ENCODE results near the gene SLCO2A1. TPM values are rescaled to one million over a fixed set of nuclear protein-coding genes. Genes with fewer than 3 reads are reported as not detected.
A peak's percentile ranks its signal among the peaks of the same experiment; 100 is the strongest.

The SLCO2A1 gene
- total RNA-seq, 2 donors from 2014 or later = not detected

- ATAC-seq = no peak
These were observed 6.1 kb upstream of the SLCO2A1 start for GRCh38 chr3:134035836-134036235.

DNA sequence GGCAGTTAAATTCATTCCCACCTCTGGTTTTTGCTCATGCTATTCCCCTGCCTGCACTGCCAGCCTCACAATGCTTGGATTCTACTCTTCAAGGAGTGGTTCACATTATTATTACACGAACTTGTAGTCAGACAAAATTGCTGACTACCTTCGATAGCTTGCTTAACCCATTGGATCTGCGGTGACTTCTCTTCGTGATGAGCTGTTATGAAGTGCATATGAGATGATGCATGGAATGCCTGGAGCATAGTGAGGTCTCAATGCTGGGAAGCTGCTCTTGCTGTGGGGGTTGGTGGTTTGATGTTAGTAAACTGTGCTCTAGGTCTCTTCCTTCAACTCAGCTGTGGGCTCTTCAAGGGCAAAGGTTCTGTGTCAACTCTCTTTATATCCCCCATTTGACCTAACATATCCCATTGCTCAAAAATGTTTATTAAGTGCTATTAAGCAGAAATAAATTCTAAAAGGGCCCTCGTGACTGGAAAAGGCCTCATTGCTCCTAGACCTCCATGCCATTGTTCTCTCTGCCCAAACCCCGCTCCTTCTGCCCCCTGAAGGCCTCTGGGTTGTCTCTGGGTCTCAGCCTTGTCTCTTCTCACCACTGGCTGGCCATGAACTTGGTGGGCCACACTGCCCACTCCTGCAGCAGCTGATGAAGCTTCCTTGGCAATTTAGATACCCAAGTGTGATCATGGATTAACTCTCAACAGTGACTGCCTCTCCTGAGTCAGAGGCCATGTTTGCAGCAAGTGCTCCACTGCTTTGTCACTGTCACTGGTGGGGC, 4.5 kb upstream of the SLCO2A1 start:
- DNase-seq (ENCODE audit: low spot score) (peak; percentile 37), ATAC-seq (no peak)
- H3K4me3 Mint-ChIP-seq = no peak overlapping the region
- H3K27me3 Mint-ChIP-seq = peaks cover 10 to 11% of the 10 kb centered on the region in 2 donors
- peaks cover 0 to 2% of the 10 kb centered on the region in 2 donors for H3K4me1 Mint-ChIP-seq (ENCODE audit: low read depth in 2 of 2)
- no peaks in the 10 kb centered on the region for H3K36me3 Mint-ChIP-seq
- H3K27ac Mint-ChIP-seq = no peak overlapping the region
- no peaks in the 10 kb centered on the region for H3K9me3 Mint-ChIP-seq

More at GRCh38 chr3:134035836-134036235, 6.1 kb upstream of the SLCO2A1 start:
- Mint-ChIP-seq H3K4me1 (ENCODE audit: low read depth in 2 of 2) (no peaks in the 10 kb centered on the region), H3K9me3 (no peaks in the 10 kb centered on the region), H3K36me3 (no peaks in the 10 kb centered on the region), H3K27ac (no peak overlapping the region), H3K4me3 (no peak overlapping the region), H3K27me3 (peaks cover 5 to 9% of the 10 kb centered on the region in 2 donors)
- DNase-seq (ENCODE audit: low spot score) = no peak

DNA sequence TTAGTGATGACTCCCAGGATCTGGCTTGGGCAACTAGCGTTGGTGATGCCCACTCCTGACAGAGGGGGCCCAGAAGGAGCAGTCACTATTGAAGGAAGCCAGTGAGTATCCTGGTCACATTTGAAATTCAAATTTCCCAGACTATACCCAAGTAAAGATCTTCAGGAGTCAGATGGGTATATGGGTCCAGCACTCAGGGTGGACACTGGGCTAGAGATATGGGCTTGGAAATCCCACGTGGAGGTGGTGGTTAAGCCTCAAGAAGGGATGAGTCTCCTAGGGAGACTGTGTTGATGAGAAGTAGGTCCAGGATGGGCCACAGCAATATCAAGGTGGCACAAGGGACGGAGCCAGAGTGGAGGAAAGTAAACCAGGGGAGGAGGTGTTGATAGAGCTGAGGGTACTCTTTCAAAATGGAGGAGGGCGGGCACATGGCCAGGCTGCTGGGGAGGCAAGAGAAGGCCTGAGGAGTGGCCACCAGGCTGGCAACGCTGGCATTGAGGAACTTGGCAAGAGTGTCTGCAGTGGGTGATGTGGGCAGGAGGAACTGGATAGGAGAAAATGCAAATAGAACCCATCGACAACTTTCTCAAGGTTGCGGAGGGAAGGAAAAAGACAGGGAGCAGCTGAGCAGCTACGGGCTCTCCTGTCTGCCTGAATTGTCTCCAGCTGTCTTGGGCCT, 3.7 kb upstream of the SLCO2A1 start:
- Mint-ChIP-seq H3K27me3 (peaks cover 16 to 18% of the 10 kb centered on the region in 2 donors), H3K9me3 (no peaks in the 10 kb centered on the region), H3K27ac (no peak overlapping the region), H3K4me3 (no peak overlapping the region), H3K36me3 (no peaks in the 10 kb centered on the region), H3K4me1 (ENCODE audit: low read depth in 2 of 2) (peaks cover 0 to 3% of the 10 kb centered on the region in 2 donors)
- DNase-seq (ENCODE audit: low spot score) (peak; percentile 56), ATAC-seq (no peak)

DNA sequence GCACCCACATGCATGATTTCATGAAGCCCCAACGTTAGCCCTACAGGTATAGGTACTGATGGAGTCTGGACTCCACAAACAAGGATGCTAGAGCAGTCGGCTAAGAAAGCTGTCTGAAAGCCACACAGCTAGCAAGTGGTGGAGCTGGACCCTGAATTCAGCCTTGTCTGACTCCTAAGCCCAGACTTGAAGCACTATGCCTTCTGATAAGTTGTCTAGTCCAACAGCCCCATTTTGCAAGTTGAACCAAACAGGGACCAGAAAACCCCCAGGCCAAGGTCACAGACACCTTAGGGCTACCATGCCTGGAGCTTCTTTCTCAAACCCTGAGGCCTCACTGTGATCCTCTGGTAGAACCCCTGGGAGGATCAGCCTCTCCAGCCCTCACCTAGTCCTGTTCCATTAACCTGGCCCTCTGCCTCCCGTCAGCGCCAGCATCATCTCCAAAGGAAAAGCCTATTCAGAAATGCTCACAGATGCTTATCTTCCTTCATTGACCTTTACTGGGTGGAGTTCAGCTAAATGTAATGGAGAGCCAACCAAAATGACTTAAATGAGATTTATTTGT, 1.7 kb upstream of the SLCO2A1 start:
- no peaks in the 10 kb centered on the region for H3K36me3 Mint-ChIP-seq
- DNase-seq (ENCODE audit: low spot score) = peak; percentile 23
- peaks cover 0 to 3% of the 10 kb centered on the region in 2 donors for H3K4me1 Mint-ChIP-seq (ENCODE audit: low read depth in 2 of 2)
- no peaks in the 10 kb centered on the region for H3K9me3 Mint-ChIP-seq
- H3K4me3 Mint-ChIP-seq = no peak overlapping the region
- no peak overlapping the region for H3K27ac Mint-ChIP-seq
- no peak for ATAC-seq
- H3K27me3 Mint-ChIP-seq = peaks cover 24 to 31% of the 10 kb centered on the region in 2 donors

DNA sequence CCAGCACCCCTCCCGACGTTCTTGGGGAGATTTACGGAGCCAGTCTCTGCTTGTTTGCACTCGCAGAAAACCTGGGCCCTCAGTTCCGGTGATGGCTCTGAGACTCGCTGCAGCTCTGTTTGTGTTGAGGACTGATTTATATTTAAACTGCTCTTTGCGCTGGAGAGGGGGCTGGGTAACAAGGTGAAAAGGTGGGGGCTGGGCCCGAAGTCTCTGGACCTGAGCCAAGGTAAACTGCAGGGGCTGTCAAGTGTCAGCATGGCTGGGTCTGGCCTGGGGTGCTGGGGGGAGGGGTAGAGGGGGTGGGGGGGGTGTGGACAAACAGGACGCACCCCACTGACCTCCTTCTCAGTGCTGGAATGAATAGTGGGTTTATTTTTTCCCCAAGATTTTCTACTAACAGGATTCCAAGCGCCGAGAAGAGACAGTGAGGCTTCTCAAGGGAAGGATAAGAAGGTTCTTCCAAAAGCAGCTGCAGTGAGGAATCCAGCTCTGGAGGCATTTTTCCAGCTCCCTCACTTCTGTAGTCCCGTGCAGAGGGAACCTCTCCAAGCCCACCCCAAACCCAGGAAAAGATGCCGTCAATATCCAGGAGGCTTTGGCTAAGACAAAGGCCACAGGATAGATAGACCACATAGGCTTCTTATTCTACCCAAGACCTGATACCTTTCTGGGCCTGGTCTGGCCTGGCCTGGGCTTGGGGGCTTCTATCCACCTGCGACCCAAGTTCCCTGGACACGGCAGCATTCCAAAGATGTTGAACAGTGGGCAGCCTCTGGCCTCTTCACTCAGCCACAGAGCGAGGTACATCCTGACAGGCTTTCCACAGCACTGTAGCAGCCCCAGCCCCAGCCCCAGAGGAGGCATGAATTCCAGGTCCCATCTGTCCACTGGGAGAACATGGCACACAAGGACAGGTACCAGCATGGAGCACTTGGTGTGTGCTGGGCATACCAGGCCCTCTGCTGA, 938 bp upstream of the SLCO2A1 start:
- H3K4me1 Mint-ChIP-seq (ENCODE audit: low read depth in 2 of 2) = peaks cover 0 to 3% of the 10 kb centered on the region in 2 donors
- peaks cover 24 to 31% of the 10 kb centered on the region in 2 donors for H3K27me3 Mint-ChIP-seq
- H3K27ac Mint-ChIP-seq = no peak overlapping the region
- H3K9me3 Mint-ChIP-seq = no peaks in the 10 kb centered on the region
- no peak overlapping the region for H3K4me3 Mint-ChIP-seq
- ATAC-seq (peak in 1 of 2 donors; percentile 18), DNase-seq (ENCODE audit: low spot score) (peak; percentile 38)
- no peaks in the 10 kb centered on the region for H3K36me3 Mint-ChIP-seq

DNA sequence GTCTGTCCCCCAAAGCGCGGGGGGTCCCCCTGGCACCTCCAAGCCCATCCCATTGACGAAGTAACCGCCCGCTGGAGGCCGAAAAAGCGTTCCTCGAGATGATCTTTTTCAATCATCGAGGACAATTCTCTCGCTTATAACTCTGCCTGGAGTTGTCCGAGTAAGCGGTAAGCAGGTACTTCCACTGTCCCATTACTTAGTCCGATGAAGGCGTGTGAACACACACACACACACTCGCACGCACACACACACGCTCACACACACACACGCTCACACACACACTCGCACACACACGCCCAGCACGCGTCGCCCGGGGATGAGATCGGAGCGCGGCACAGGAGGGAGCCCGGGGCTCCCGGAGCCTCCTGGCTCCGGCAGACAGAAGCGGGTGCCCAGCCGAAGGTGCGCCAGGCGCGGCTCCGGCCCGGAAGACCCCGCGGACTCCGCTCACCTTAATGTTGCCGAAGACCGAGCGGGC, 430 bp downstream of the SLCO2A1 start:
- Mint-ChIP-seq H3K36me3 (no peaks in the 10 kb centered on the region), H3K9me3 (no peaks in the 10 kb centered on the region), H3K27ac (no peak overlapping the region), H3K4me1 (ENCODE audit: low read depth in 2 of 2) (peaks cover 0 to 3% of the 10 kb centered on the region in 2 donors), H3K4me3 (no peak overlapping the region), H3K27me3 (peaks cover 24 to 31% of the 10 kb centered on the region in 2 donors)
- ATAC-seq (peak in 1 of 2 donors; percentile 46), DNase-seq (ENCODE audit: low spot score) (no peak)

- peaks cover 0 to 3% of the 10 kb centered on the region in 2 donors for H3K4me1 Mint-ChIP-seq (ENCODE audit: low read depth in 2 of 2)
- no peaks in the 10 kb centered on the region for H3K9me3 Mint-ChIP-seq
- no peak overlapping the region for H3K27ac Mint-ChIP-seq
- H3K27me3 Mint-ChIP-seq = peaks cover 24 to 31% of the 10 kb centered on the region in 2 donors
- ATAC-seq (no peak), DNase-seq (ENCODE audit: low spot score) (peak; percentile 56)
- no peak overlapping the region for H3K4me3 Mint-ChIP-seq
- H3K36me3 Mint-ChIP-seq = no peaks in the 10 kb centered on the region
These were observed 1.1 kb downstream of the SLCO2A1 start for GRCh38 chr3:134028486-134029255.

GRCh38 chr3:134027631-134028030, 2.1 kb downstream of the SLCO2A1 start:
- DNase-seq (ENCODE audit: low spot score) = peak; percentile 12
- Mint-ChIP-seq H3K36me3 (no peaks in the 10 kb centered on the region), H3K9me3 (no peaks in the 10 kb centered on the region), H3K4me1 (ENCODE audit: low read depth in 2 of 2) (peaks cover 0 to 3% of the 10 kb centered on the region in 2 donors), H3K27me3 (peaks cover 22 to 23% of the 10 kb centered on the region in 2 donors), H3K27ac (no peak overlapping the region), H3K4me3 (no peak overlapping the region)
- ATAC-seq = no peak

- H3K4me3 Mint-ChIP-seq = no peak overlapping the region
- peak; percentile 37 for DNase-seq (ENCODE audit: low spot score)
- no peak for ATAC-seq
- peaks cover 0 to 2% of the 10 kb centered on the region in 2 donors for H3K4me1 Mint-ChIP-seq (ENCODE audit: low read depth in 2 of 2)
- H3K27ac Mint-ChIP-seq = no peak overlapping the region
- no peaks in the 10 kb centered on the region for H3K9me3 Mint-ChIP-seq
- no peaks in the 10 kb centered on the region for H3K36me3 Mint-ChIP-seq
- H3K27me3 Mint-ChIP-seq = peaks cover 5 to 12% of the 10 kb centered on the region in 2 donors
These were observed 9.5 kb downstream of the SLCO2A1 start for GRCh38 chr3:134020135-134020680.

DNA sequence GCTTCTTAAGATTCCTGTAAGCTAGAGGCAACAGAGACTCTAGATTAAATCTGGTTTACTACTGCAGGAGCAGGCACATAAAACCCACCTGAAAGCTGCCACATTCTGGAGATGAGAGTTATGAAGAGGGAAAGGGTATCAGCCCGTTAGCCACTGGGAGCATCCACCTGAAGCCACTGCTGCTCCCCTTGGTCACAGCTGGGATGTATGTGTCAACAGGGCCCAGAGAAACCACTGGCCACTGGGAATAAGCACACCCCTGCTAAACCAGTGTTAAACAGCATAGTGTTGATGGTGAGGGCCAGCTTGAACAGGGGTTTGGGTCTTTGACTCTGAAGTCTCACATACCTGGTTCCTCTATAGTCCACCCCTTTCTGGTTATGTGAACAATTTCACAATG, 10.9 kb downstream of the SLCO2A1 start:
- Mint-ChIP-seq H3K4me3 (no peak overlapping the region), H3K4me1 (ENCODE audit: low read depth in 2 of 2) (peaks cover 0 to 2% of the 10 kb centered on the region in 2 donors), H3K27me3 (peaks cover 5 to 21% of the 10 kb centered on the region in 2 donors), H3K36me3 (no peaks in the 10 kb centered on the region), H3K27ac (no peak overlapping the region), H3K9me3 (no peaks in the 10 kb centered on the region)
- ATAC-seq = peak in 1 of 2 donors; percentile 60
- no peak for DNase-seq (ENCODE audit: low spot score)

DNA sequence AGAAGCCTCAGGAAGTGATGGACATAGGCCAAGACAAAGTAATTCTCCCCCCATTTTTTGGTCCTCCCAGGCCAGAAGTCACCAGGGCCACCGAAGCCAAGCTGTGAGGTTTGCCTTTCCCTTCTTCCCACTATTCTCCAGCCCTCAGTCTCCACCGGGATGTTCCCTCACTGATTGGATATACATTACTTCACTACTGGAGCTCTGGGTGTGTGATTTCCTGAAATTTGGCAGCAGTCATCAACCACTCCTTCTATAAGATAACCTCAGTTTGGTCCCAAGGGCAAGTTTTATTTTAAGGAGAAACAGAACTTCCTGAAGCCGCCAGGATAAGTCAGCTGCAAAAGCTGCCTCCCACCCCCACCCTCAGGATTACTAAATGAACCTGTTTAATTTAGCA, 11.3 kb downstream of the SLCO2A1 start:
- Mint-ChIP-seq H3K4me3 (no peak overlapping the region), H3K27ac (no peak overlapping the region), H3K9me3 (no peaks in the 10 kb centered on the region), H3K4me1 (ENCODE audit: low read depth in 2 of 2) (peaks cover 0 to 2% of the 10 kb centered on the region in 2 donors), H3K36me3 (no peaks in the 10 kb centered on the region), H3K27me3 (peaks cover 5 to 21% of the 10 kb centered on the region in 2 donors)
- DNase-seq (ENCODE audit: low spot score) (no peak), ATAC-seq (no peak)

DNA sequence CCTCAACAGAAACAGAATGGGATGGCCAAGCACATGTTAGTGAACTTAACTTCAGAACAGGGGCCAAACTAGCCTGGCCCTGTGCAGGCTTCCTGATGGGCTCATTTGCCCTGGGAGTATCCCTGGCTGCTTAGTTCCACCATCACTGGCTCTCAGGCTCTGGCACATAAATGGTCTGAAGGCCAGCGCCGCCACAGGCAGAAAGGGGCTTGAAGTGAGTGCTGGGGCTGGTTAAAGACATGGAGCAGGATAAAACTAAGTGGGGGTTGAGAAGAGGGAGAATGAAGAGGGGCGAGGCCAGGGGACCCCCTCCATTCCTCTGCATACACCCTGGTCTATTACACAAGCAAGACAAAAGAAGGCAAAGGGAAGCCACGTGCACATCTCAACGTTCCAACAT, 12.2 kb downstream of the SLCO2A1 start:
- Mint-ChIP-seq H3K4me1 (ENCODE audit: low read depth in 2 of 2) (peaks cover 0 to 2% of the 10 kb centered on the region in 2 donors), H3K27me3 (peaks cover 5 to 21% of the 10 kb centered on the region in 2 donors), H3K4me3 (no peak overlapping the region), H3K27ac (no peak overlapping the region), H3K9me3 (no peaks in the 10 kb centered on the region), H3K36me3 (no peaks in the 10 kb centered on the region)
- ATAC-seq = peak in 1 of 2 donors; percentile 32
- peak; percentile 18 for DNase-seq (ENCODE audit: low spot score)
